Testis (tissue), 2 donors: Measurements from ENCODE around the gene ZFAND6.

Experiments
- POLR2A ChIP-seq: fragments of 450-650 bp; IDR thresholded peaks from one replicate; pipeline ENCODE4 v1.6.1; 2017; ENCODE audit warnings: antibody characterized with exemption, mild to moderate bottlenecking, moderate library complexity
- TF ChIP-seq, protein P1 (sequence below), 3 experiments: fragments of 450-650 bp in 2 of 3; fragments of 200-600 bp in 1 of 3; sonication (generic) in 1 of 3; IDR thresholded peaks; one replicate each; pipeline ENCODE4 v1.5.1; 2016 to 2019; ENCODE audit warnings: antibody characterized with exemption in 3 of 3, mild to moderate bottlenecking in 2 of 3, moderate library complexity in 1 of 3

DNA sequence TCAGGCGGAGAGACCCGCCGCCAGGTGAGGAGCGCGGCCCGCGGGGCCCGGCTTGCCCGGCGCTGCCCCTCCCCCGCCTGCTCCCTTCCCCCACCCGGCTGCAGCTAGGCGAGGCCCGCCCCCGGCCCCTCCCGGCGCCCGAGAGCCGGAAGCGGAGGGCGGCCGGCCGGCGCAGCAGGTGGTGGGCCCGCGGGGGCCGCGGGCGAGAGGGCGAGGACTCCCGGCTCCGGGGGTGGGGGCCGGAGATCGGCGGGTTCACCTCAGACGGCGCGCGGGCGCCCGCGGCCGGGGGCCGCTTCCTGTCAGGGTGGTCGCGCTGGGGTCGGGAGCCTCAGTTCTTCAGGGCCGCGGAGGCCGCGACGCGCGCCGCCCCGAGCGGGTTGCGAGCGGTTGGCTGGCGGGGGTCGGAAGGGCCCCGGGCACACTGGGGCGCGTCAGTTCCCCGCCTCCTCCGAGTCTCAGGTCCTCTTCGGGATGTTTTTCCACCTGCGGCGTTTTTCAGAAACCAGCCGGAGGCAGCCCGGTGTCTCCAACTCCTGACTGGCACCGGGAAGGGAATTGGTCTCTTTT lies 395 bp downstream of the ZFAND6 start:
- TF ChIP-seq POLR2A, result no peak
- TF ChIP-seq, protein P1, sequence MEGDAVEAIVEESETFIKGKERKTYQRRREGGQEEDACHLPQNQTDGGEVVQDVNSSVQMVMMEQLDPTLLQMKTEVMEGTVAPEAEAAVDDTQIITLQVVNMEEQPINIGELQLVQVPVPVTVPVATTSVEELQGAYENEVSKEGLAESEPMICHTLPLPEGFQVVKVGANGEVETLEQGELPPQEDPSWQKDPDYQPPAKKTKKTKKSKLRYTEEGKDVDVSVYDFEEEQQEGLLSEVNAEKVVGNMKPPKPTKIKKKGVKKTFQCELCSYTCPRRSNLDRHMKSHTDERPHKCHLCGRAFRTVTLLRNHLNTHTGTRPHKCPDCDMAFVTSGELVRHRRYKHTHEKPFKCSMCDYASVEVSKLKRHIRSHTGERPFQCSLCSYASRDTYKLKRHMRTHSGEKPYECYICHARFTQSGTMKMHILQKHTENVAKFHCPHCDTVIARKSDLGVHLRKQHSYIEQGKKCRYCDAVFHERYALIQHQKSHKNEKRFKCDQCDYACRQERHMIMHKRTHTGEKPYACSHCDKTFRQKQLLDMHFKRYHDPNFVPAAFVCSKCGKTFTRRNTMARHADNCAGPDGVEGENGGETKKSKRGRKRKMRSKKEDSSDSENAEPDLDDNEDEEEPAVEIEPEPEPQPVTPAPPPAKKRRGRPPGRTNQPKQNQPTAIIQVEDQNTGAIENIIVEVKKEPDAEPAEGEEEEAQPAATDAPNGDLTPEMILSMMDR (IDR thresholded peaks at IDR 0.05), result no peak
